Gastrocnemius medialis (tissue), 4 donors: ENCODE data around the gene GRPEL2. TPM values are rescaled to one million over a fixed set of nuclear protein-coding genes. Genes with fewer than 3 reads are reported as not detected.

Source experiments
- ATAC-seq, 2 donors: fragments of 150-250 bp; one replicate each; pipeline ENCODE4 v1.9.1; 2016
- DNase-seq, 2 donors: peaks; one replicate each; pipeline ENCODE4 v3.0.0-alpha.2; 2019
- H3K27ac ChIP-seq, 4 donors: fragments of 200-600 bp; sonication (generic); 1 replicate in 1 of 4; 2 replicates in 3 of 4; pipeline ENCODE4 v1.5.1; 2016 to 2018; ENCODE audit warnings: mild to moderate bottlenecking in 2 of 4, moderate library complexity in 1 of 4
- H3K27me3 ChIP-seq, 3 donors: fragments of 200-600 bp; sonication (generic) in 2 of 3; 1 replicate in 1 of 3; 2 replicates in 2 of 3; pipeline versions ENCODE4 v1.5.1 to v1.6.0; 2016 to 2019; ENCODE audit warnings: mild to moderate bottlenecking in 1 of 3, moderate library complexity in 1 of 3
- H3K36me3 ChIP-seq, 2 donors: fragments of 200-600 bp; sonication (generic) in 1 of 2; one replicate each; pipeline ENCODE4 v1.5.1; 2017 to 2018
- H3K4me1 ChIP-seq, 2 donors: fragments of 200-600 bp; sonication (generic) in 1 of 2; one replicate each; pipeline ENCODE4 v1.5.1; 2016 to 2017; ENCODE audit warnings: mild to moderate bottlenecking in 2 of 2
- H3K4me3 ChIP-seq, 4 donors: fragments of 200-600 bp; sonication (generic) in 3 of 4; 1 replicate in 1 of 4; 2 replicates in 3 of 4; pipeline ENCODE4 v1.5.1; 2016 to 2019; ENCODE audit warnings: mild to moderate bottlenecking in 2 of 4
- H3K9me3 ChIP-seq, 3 donors: fragments of 200-600 bp; sonication (generic) in 2 of 3; 1 replicate in 1 of 3; 2 replicates in 2 of 3; pipeline ENCODE4 v1.5.1; 2016 to 2019
- POLR2A ChIP-seq, 2 donors: fragments of 450-650 bp; IDR thresholded peaks; one replicate each; pipeline ENCODE4 v1.6.1; 2017; ENCODE audit warnings: antibody characterized with exemption in 2 of 2, mild to moderate bottlenecking in 2 of 2, moderate library complexity in 2 of 2
- in situ Hi-C, 4 donors: fragments of 200-750 bp; cut with MboI; loops; one replicate each; pipeline versions ENCODE4 v1.15.0 to v1.8.0; 2017; ENCODE audit warnings: low sequenced_read_pairs in 4 of 4
- intact Hi-C: fragments of 100-400 bp; cut with DNase I; formaldehyde crosslinking; loops from one replicate; pipeline ENCODE4 v1.15.1; 2023; ENCODE audit warnings: low total_unique reads
- total RNA-seq, 4 donors: library from RNA; depleted of rRNA; stranded (reverse); fragments of >200 nt; gene quantifications; one replicate each; pipeline versions ENCODE4 v1.1.0 to v1.2.3, GENCODE V29; 2016
- TF ChIP-seq, protein P1 (sequence below), 5 experiments: fragments of 450-650 bp in 3 of 5; fragments of 200-600 bp in 2 of 5; sonication (generic) in 2 of 5; IDR thresholded peaks in 4 of 5; conservative IDR thresholded peaks in 1 of 5; 1 replicate in 4 of 5; 2 replicates in 1 of 5; pipeline ENCODE4 v1.5.1; 2016 to 2019; ENCODE audit warnings: antibody characterized with exemption in 5 of 5, mild to moderate bottlenecking in 3 of 5, moderate library complexity in 3 of 5

Gene GRPEL2
- total RNA-seq, 4 donors from 2014 or later, result 7.8 to 13.3 (median 9.9) TPM

GRCh38 chr5:149402291-149402690, 57.0 kb downstream of the GRPEL2 start:
- Histone ChIP-seq H3K36me3 (no peaks in the 10 kb centered on the region), H3K27me3 (no peaks in the 10 kb centered on the region), H3K4me1 (no peaks in the 10 kb centered on the region), H3K4me3 (no peak overlapping the region), H3K27ac (no peak overlapping the region), H3K9me3 (no peaks in the 10 kb centered on the region)
- no peak for DNase-seq
- intact Hi-C loops, result no loop called here
- in situ Hi-C loops, result no loop called here
- no peak for ATAC-seq
- TF ChIP-seq, protein P1, sequence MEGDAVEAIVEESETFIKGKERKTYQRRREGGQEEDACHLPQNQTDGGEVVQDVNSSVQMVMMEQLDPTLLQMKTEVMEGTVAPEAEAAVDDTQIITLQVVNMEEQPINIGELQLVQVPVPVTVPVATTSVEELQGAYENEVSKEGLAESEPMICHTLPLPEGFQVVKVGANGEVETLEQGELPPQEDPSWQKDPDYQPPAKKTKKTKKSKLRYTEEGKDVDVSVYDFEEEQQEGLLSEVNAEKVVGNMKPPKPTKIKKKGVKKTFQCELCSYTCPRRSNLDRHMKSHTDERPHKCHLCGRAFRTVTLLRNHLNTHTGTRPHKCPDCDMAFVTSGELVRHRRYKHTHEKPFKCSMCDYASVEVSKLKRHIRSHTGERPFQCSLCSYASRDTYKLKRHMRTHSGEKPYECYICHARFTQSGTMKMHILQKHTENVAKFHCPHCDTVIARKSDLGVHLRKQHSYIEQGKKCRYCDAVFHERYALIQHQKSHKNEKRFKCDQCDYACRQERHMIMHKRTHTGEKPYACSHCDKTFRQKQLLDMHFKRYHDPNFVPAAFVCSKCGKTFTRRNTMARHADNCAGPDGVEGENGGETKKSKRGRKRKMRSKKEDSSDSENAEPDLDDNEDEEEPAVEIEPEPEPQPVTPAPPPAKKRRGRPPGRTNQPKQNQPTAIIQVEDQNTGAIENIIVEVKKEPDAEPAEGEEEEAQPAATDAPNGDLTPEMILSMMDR (IDR thresholded peaks at IDR 0.05 in 4 of 5, conservative IDR thresholded peaks at IDR 0.05 in 1 of 5), result no peak
- TF ChIP-seq POLR2A (IDR thresholded peaks at IDR 0.05), result no peak

Other genes starting within 250 kb of the GRPEL2 start
- gene ABLIM3, start 204.0 kb upstream of the GRPEL2 start, total RNA-seq, result 100 to 1,000 TPM in 1 of 4 donors, 10 to 100 TPM in 3; 37.5 to 155 (median 67.7) TPM
- 10 to 100 TPM; 28.6 to 39.9 (median 32.9) TPM for gene AFAP1L1, start 73.6 kb upstream of the GRPEL2 start, total RNA-seq
- 1 to 10 TPM in 3 of 4 donors, under 1 TPM in 1; 0.29 to 1.5 (median 1.2) TPM for gene PCYOX1L, start 12.5 kb downstream of the GRPEL2 start, total RNA-seq
- 1 to 10 TPM in 1 of 4 donors, not detected in 3; 1.2 TPM for gene IL17B, start 33.8 kb downstream of the GRPEL2 start, total RNA-seq
- gene CSNK1A1, start 205.9 kb downstream of the GRPEL2 start, total RNA-seq, result 100 to 1,000 TPM; 157 to 252 (median 215) TPM
- 10 to 100 TPM in 3 of 4 donors, 1 to 10 TPM in 1; 9.5 to 28.6 (median 21.0) TPM for gene ARHGEF37, start 236.0 kb downstream of the GRPEL2 start, total RNA-seq